Right cardiac atrium (tissue), 5 donors: ENCODE measurements around the gene SLC12A9. TPM values are rescaled to one million over a fixed set of nuclear protein-coding genes. Genes with fewer than 3 reads are reported as not detected.
"Not testable (repeated sequence)": the region's sequence is repeated elsewhere in the genome, so short reads cannot be mapped to it uniquely, and the experiment has no call there.

Experiments used
- ATAC-seq, 2 donors: fragments of 200-7000 bp; cut with Tn5 transposase; one replicate each; pipeline versions ENCODE4 v1.8.0 to v1.9.1; 2020; ENCODE audit warnings: moderate library complexity in 2 of 2, mild to moderate bottlenecking in 1 of 2
- DNase-seq, 3 donors: peaks; one replicate each; pipeline ENCODE4 v3.0.0-alpha.2; 2020
- H3K27ac ChIP-seq: one replicate; pipeline ENCODE4 v1.5.1; 2013; ENCODE audit warnings: mild to moderate bottlenecking, low read length, control low read depth, moderate library complexity
- H3K27me3 ChIP-seq: one replicate; pipeline ENCODE4 v1.6.1; 2013; ENCODE audit not compliant: control insufficient read depth, insufficient read depth
- H3K4me1 ChIP-seq: one replicate; pipeline ENCODE4 v1.6.1; 2013; ENCODE audit warnings: low read length; ENCODE audit not compliant: control insufficient read depth, insufficient read depth
- H3K4me3 ChIP-seq: one replicate; pipeline ENCODE4 v1.5.1; 2013; ENCODE audit warnings: low read length, control low read depth
- H3K9me3 ChIP-seq: one replicate; pipeline ENCODE4 v1.6.1; 2013; ENCODE audit warnings: low read length; ENCODE audit not compliant: control insufficient read depth
- WGBS: extraction: QIAGEN DNeasy Blood & Tissue Kit; methylation state at CpG from one replicate; pipeline ENCODE4 v1.1.7; 2013; 5-methylcytosine and 5-hydroxymethylcytosine counted together
- intact Hi-C, 4 donors: fragments of 100-400 bp; cut with DNase I; formaldehyde crosslinking; loops; one replicate each; pipeline versions ENCODE4 v1.11.0 to v1.14.0; 2022 to 2023
- polyA plus RNA-seq: library from polyadenylated mRNA; stranded (reverse); fragments of 200-250 nt; gene quantifications from one replicate; pipeline ENCODE4 v1.2.3, GENCODE V29; 2013
- total RNA-seq, 4 donors: library from RNA; stranded (reverse); fragmentation: NEBNext Ultra II Directional; extraction: Animal tissue kit (Norgen Biotek cat#: 25700); gene quantifications; one replicate each; pipeline ENCODE4 v1.2.1, GENCODE V29; 2021
- donor health status: healthy with polysubstance abuse.
- donor health status: DM: no; HTN: yes; CAD: no.
- donor health status: DM: no; HTN: no; CAD: no.
- donor health status: DM: no; HTN: yes; CAD: no; lungs with severe emphysema.
- donor health status: DM: yes; HTN: yes; CAD: no.

The SLC12A9 gene
- total and polyA plus RNA-seq, 5 donors, result 6.4 to 16.9 (median 10.9) TPM

DNA sequence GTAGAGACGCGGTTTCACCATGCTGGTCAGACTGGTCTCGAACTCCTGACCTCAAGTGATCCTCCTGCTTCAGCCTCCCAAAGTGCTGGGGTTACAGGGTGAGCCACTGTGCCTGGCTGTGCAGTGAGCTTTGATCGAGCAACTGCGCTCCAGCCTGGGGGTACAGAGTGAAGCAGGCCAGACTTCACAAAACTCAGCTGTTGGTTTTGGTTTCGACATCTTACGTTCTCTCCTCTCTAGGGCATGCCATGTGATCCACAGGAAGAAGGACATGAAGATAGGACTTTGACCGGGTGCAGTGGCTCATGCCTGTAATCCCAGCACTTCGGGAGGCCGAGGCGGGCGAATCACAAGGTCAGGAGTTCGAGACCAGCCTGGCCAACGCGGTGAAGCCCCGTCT, 36.0 kb upstream of the SLC12A9 start:
- ATAC-seq, H3K9me3 ChIP-seq, H3K27ac ChIP-seq, H3K4me3 ChIP-seq, intact Hi-C loops, H3K4me1 ChIP-seq, H3K27me3 ChIP-seq, DNase-seq: not testable (repeated sequence)
- WGBS, result 94% methylated on average over 16 of the region's 16 CpGs

DNA sequence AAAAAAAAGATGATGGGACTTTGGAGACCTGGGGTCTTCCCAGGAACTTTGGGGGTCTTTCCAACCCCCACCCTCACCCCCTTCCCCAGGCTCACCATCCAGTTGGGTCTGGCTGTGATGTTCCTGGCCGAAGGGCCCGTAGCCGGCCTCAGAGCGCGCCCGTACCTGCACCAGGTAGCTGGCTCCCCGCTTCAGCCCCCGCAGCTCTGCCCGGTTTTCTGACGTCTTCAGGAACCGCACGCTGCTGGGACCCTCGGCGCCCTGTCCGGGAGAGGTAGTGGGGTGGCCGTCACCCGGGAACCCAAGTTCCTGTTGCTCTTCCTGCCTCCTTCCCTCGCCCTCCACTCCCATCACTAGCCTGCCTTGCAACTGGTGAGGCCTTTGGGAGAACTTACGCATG, 35.4 kb upstream of the SLC12A9 start:
- no peak for ATAC-seq
- no peaks in the 10 kb centered on the region for H3K4me1 ChIP-seq
- H3K4me3 ChIP-seq, result no peak overlapping the region
- no peak overlapping the region for H3K27ac ChIP-seq
- intact Hi-C loops, result no loop called here
- WGBS, result 92% methylated on average over 19 of the region's 19 CpGs
- no peaks in the 10 kb centered on the region for H3K9me3 ChIP-seq
- no peak for DNase-seq
- no peaks in the 10 kb centered on the region for H3K27me3 ChIP-seq

DNA sequence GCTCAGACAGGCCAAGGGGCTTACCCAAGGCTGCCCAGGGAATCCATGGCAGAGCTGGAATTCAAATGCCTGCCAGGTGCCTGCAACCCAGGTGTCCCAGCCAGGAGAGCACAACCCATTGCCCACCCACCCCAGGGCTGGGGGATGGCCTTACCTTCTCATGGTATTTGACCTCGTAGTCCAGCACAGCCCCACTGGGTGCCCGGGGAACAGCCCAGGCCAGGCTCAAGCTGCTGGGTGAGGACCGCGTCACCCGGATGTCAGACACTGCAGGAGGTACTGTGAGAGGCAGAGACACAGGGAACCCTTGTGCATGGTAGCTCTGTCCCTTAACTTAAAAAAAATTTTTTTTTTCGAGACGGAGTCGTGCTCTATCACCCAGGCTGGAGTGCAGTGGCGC, 34.1 kb upstream of the SLC12A9 start:
- Histone ChIP-seq H3K4me3 (no peak overlapping the region), H3K4me1 (no peaks in the 10 kb centered on the region), H3K9me3 (no peaks in the 10 kb centered on the region), H3K27ac (no peak overlapping the region), H3K27me3 (no peaks in the 10 kb centered on the region)
- DNase-seq, result peak in 1 of 3 donors; percentile 31
- intact Hi-C loops, result no loop called here
- WGBS, result 96% methylated on average over 9 of the region's 9 CpGs
- ATAC-seq, result no peak

DNA sequence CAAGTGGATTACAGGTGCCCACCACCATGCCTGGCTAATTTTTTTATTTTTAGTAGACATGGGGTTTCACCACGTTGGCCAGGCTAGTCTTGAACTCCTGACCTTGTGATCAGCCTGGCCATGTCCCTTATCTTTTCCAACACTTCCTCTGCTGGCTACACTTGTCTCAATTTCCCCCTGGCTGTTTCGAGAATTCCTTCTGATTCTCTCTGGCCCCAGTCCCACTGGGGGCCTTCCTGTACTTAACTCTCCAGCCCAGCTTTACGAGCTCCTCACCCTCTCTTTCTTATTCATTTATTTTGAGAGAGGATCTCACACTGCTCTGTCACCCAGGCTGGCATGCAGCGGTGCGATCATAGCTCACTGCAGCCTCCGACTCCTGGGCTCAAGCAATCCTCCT, 33.7 kb upstream of the SLC12A9 start:
- WGBS, result 76% methylated on average over 6 of the region's 6 CpGs
- no peak overlapping the region for H3K4me3 ChIP-seq
- ATAC-seq, result no peak
- H3K27me3 ChIP-seq, result no peaks in the 10 kb centered on the region
- intact Hi-C loops, result no loop called here
- H3K9me3 ChIP-seq, result no peaks in the 10 kb centered on the region
- no peak overlapping the region for H3K27ac ChIP-seq
- H3K4me1 ChIP-seq, result no peaks in the 10 kb centered on the region
- DNase-seq, result no peak

DNA sequence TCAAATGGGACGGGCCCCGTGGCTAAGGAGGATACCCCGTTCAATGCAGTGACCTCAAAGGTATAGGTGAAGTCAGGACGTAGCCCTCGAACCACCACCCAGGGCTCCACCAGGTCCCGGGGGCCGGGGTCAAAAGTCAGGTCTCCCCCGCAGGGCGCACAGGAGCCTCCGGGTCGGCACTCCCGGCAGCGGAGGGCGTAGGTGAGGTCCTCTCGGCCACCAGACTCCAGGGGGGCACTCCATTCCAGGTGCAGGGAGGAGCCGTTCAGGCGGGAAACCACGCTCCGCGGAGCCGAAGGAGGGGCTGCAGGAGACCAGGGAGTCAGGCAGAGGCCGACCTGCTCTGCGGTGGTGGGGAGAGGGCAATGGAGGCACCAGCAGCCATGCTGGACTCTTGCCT, 32.9 kb upstream of the SLC12A9 start:
- ATAC-seq, result no peak
- WGBS, result 91% methylated on average over 23 of the region's 23 CpGs

DNA sequence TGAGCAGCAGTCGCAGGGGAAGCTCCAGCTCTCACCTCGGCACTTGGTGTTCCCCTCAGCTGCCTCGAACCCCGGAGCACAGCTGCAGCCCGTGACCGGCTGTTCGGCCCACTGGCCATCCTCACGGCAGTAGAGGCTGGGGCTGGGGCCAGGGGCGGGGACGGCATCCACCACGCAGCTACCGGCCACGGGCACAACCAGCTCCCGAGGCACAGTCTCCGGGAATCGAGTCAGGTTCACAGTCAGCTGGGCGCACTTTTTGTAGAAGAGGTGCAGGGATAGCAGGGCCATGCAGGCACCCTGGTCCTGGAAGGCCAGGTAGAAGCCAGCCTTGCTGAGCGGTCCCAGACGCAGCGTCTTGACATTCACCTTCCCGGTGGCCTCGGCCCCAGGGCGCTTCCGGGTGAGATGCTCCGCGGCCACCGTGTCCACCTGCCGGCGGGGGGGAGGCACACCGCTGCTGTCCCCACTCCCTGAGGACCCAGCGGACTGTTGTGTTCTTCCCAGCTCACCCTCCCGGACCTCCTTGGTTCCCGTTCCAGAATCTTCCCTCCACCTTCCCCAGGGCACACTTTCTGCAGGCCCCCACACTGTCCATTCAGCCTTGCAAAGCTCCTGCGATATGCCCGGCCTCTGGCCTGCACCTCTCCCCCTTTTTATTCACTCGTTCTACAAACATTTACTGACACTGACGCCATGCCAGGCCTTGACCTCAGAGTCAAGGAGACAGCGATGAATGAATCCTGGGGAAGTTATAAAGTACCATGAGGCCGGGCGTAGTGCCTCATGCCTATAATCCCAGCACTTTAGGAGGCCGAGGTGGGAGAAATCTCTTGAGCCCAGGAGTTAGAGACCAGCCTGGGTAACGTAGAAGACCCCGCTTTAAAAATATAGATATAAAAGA, 30.0 kb upstream of the SLC12A9 start:
- WGBS, result 92% methylated on average over 43 of the region's 43 CpGs
- Histone ChIP-seq H3K4me3 (no peak overlapping the region), H3K4me1 (no peaks in the 10 kb centered on the region), H3K27ac (no peak overlapping the region), H3K27me3 (no peaks in the 10 kb centered on the region), H3K9me3 (no peaks in the 10 kb centered on the region)
- ATAC-seq, result no peak
- DNase-seq, result no peak
- intact Hi-C loops, result no loop called here

More for the DNA sequence above, 32.9 kb upstream of the SLC12A9 start:
- H3K9me3 ChIP-seq, result no peaks in the 10 kb centered on the region
- no peaks in the 10 kb centered on the region for H3K27me3 ChIP-seq
- H3K27ac ChIP-seq, result no peak overlapping the region
- intact Hi-C loops, result no loop called here
- no peaks in the 10 kb centered on the region for H3K4me1 ChIP-seq
- DNase-seq, result no peak
- no peak overlapping the region for H3K4me3 ChIP-seq

DNA sequence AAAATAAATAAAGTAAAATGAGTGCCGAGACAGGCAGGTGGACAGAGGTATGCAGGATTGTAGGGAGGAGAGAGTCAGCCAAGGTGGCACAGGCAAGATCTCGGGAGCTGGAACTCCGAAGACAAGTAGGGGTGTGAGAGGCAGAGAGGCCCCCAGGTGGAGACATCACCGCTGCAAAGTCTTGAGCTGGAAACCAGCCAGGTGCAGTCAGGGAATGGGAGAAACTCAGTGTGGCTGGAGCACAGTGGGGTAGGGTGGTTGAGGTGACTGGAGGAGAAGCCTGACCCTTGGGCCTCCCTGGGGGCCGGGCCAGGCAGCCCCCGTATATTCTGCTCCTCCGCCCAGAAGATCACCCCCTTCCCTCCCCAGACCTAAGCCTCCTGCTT, 29.4 kb upstream of the SLC12A9 start:
- Histone ChIP-seq H3K27me3 (no peaks in the 10 kb centered on the region), H3K4me1 (no peaks in the 10 kb centered on the region), H3K9me3 (no peaks in the 10 kb centered on the region), H3K4me3 (no peak overlapping the region), H3K27ac (no peak overlapping the region)
- WGBS, result 85% methylated on average over 7 of the region's 7 CpGs
- intact Hi-C loops, result no loop called here
- ATAC-seq (no peak), DNase-seq (no peak)

DNA sequence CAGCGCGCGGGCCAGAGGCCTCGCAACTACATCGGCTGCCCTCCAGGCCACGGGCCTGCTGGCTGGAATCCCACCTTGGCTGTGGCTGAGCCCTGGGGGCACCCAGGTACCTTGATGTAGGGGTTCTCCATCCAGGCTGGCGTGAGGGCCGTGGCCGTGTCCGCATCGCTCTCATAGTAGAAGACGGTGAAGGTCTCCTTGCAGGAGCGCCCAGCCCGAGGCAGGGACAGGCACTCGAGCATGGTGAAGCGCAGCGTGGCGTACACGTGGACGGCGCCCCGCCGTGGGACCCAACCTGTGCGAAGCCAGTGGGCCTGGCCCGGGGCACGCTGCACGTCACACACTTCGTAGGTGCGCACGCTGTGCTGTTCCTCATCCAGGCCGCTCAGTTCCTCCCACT, 29.0 kb upstream of the SLC12A9 start:
- 93% methylated on average over 31 of the region's 31 CpGs for WGBS
- intact Hi-C loops, result no loop called here

DNA sequence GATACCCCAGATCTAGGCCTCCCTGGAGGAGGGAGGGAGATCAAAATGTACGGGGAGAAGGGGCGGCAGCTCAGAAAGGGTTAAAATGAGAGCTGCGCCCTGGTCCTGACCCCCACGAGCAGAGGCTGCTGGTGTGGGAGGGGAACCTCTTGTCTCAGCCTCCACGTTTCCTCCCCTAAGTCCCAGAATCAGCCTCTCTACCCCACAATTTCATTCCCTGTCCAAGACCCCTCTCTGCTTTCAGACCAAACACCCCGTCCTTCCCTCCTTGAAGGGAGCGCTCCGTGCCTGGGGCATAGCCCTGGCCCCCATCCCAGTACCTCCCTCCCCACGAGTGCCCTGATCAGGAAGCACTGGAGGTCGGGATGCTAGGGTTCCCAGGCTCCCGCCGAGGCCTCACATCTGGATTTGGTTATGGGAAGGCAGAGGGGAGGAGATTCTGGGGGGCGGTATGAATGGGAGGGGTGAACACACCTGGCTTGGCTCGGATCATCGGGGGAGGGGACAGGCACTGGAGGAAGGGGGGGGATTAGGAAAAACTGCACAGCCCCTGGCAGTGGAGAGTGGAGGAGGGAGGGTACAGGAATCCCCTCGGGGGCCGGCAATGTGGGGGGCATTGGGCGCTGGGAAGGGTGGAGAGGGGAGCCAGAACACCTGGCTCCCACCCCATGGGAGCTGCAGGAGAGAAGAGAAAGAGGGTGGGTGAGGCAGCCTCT, 27.9 kb upstream of the SLC12A9 start:
- H3K4me1 ChIP-seq, result no peaks in the 10 kb centered on the region
- intact Hi-C loops, result no loop called here
- DNase-seq (peak in 1 of 3 donors; percentile 65), ATAC-seq (no peak)
- 41% methylated on average over 18 of the region's 18 CpGs for WGBS
- H3K9me3 ChIP-seq, result no peaks in the 10 kb centered on the region
- peak overlapping the region; percentile 24 for H3K27ac ChIP-seq
- no peaks in the 10 kb centered on the region for H3K27me3 ChIP-seq
- H3K4me3 ChIP-seq, result peak overlapping the region; percentile 92

More for the DNA sequence above, 29.0 kb upstream of the SLC12A9 start:
- Histone ChIP-seq H3K9me3 (no peaks in the 10 kb centered on the region), H3K4me1 (no peaks in the 10 kb centered on the region), H3K27me3 (no peaks in the 10 kb centered on the region), H3K4me3 (no peak overlapping the region), H3K27ac (no peak overlapping the region)
- no peak for DNase-seq
- no peak for ATAC-seq

DNA sequence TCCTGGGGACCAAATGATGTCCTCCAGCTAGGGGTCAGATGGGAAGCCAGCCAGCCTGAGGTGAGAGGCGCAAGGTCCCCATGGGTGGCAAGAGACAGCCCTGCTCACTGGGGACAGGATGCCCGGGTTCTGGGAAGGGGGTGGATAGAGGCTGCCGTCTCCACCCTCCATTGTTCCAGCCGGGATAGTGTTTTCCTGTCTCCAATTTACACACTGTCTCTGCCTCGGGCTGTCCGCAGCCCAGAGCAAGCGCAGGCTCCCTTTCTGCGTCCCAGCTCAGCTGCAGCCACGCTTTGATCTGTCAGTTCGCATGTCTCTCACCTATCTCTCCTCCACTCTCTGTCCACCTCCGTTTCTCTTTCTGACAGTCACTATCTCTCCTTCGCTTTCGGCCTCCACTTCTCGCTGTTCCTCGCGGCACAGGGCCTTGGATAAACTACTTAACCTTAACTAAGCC, 27.3 kb upstream of the SLC12A9 start:
- ATAC-seq, result peak; percentile 36 to 70
- Histone ChIP-seq H3K27ac (peak overlapping the region; percentile 50), H3K27me3 (no peaks in the 10 kb centered on the region), H3K4me3 (peak overlapping the region; percentile 92), H3K4me1 (no peaks in the 10 kb centered on the region), H3K9me3 (no peaks in the 10 kb centered on the region)
- 35% methylated on average over 16 of the region's 16 CpGs for WGBS
- intact Hi-C loops, result no loop called here
- peak; percentile 66 to 75 (median 69) for DNase-seq
